ENCODE results near the gene LRRC72. TPM values are rescaled to one million over a fixed set of nuclear protein-coding genes. Genes with fewer than 3 reads are reported as not detected.
A peak's percentile ranks its signal among the peaks of the same experiment; 100 is the strongest.
"Not testable (repeated sequence)": the region's sequence is repeated elsewhere in the genome, so short reads cannot be mapped to it uniquely, and the experiment has no call there.

The LRRC72 gene
- total RNA-seq, 2 donors from 2014 or later, result not detected

DNA sequence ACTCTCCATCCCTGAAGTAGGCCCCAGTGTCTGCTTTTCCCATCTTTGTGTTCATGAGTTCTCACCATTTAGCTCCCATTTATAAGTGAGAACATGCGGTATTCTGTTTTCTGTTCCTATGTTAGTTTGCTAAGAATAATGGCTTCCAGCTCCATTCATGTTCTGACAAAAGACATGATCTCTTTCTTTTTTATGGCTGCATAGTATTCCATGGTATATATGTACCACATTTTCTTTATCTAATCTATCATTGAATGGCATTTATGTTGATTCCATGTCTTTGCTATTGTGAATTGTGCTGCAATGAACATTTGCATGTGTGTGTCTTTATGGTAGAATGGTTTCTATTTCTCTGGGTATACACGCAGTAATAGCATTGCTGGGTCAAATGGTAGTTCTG is 6.6 kb upstream of the LRRC72 start:
- DNase-seq; ATAC-seq; intact Hi-C loops (cut with DNase I): not testable (repeated sequence)

DNA sequence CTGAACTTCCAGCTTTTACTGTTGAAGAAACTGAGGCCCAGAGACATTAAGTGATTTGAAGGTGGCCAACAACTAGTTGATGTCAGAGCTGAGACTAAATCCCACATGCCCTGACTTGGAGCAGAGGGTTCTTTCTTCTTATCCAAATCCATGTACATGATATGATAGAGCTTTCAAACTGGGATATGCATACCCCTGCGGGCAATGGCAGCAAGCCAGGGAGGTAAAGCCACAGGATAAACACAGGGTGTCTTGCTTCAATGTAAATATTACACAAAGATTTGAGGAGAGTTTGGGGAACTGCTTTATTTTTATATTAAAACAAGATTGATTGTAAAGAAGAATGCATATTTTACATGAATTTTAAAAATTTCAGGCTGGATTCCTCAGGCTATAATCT is 2.3 kb upstream of the LRRC72 start:
- intact Hi-C loops (cut with DNase I), result no loop called here
- ATAC-seq (no peak), DNase-seq (no peak)

DNA sequence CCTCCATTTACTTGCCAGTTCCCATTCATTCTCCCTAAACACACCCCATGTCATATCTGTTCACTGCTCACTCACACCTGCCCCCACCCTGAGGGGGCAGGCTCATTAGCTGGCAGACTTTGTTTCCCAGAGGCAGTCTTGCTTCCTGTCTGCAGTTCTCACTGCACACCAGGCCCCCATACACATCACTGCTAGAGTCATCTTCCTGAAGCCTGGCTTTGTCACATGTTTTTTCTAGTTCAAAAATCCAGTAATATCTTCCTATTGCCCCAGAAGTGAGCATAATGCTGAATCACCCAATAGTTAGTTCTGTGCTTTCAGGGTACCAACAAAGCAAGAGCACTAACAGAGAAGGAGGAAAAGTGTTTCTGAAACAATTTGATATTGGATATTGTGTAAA is 1.9 kb downstream of the LRRC72 start:
- ATAC-seq (no peak), DNase-seq (no peak)
- intact Hi-C loops (cut with DNase I), result no loop called here

DNA sequence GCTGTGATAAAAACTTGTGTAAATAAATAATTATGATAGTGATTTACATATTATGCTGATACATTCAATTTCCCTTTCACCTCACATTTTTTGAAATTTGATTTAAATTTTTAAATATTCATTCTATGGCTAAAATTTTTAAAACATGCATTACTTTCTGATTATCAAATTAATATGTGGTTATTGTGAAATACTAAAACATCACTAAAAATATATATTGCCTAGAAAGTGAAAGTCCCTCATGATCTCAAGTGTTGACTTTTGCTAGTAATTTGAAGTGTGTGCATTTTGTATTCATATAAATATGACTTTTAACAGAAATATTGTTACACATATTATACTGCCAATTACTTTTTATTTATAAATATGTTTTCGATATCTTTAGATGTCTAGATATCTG is 3.1 kb downstream of the LRRC72 start:
- no peak for DNase-seq
- no peak for ATAC-seq
- intact Hi-C loops (cut with DNase I), result no loop called here

DNA sequence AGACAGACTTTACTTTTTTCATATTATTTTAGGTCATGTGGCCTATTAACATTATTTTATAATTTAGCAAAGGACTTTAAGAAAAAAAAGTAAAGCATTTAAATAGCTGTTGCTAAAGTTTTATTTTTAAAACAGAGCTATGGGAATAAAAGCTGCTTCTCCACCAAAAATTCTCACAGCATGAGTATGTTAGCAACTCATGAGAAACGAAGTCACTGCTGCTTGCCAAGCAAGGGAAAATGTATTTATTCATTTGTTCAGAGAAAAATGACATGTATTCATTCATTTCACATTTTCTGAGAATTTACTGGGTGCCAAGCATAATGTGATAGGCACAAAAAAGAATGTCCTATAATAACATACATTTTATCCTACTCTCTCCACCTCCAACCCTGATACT is 5.1 kb downstream of the LRRC72 start:
- DNase-seq (no peak), ATAC-seq (no peak)
- intact Hi-C loops (cut with DNase I), result no loop called here

DNA sequence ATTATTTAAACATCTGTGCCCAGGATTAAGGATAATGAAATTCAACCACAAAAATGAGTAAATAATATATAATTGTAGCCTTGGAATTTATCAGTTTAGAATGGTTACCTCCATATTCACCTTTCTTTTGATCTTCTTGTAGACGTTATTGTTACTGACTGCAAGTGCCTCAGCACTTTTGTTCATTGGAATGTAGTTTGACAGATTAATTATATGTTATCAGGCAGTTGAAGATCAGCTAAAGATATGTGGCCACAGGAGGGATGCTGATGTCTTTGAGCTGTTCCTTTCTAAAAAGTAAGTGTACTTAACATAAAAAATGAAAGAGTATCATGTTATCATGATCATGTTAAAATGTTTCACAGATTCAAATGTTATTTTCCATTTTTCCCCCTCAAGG is 5.6 kb downstream of the LRRC72 start:
- DNase-seq (no peak), ATAC-seq (no peak)
- intact Hi-C loops (cut with DNase I), result no loop called here

DNA sequence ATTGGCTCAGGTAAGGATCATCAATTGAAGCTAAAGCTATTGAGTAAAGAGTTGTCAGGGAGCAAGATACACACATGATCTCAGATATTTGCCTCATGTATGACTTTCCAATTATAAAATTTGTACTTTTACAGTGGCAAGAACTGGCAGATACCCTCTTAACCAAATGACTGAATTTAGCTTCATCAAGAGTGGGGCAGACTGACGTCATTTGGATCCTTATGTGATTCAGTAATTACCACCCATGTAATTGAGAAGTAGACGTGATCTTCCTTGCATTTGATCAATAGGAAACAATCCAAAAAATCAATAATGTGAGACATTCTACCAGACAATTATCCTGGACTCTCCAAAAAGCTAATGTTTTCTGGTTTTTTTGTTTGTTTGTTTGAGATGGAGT is 8.9 kb downstream of the LRRC72 start:
- ATAC-seq (no peak), DNase-seq (no peak)
- intact Hi-C loops (cut with DNase I), result no loop called here

DNA sequence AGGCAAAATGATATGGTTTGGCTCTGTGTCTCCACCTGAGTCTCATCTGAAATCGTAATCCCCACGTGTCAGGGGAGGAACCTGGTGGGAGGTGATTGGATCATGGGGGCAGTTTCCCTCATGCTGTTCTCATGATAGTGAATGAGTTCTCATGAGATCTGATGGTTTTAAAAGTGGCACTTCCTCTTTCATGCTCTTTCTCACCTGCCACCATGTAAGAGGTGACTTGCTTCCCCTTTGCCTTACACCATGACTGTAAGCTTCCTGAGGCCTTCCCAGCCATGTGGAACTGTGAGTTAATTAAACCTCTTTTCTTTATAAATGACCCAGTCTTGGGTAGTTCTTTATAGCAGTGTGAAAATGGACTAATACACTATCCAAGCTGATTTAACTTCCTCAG is 13.9 kb downstream of the LRRC72 start:
- DNase-seq; intact Hi-C loops (cut with DNase I); ATAC-seq: not testable (repeated sequence)

DNA sequence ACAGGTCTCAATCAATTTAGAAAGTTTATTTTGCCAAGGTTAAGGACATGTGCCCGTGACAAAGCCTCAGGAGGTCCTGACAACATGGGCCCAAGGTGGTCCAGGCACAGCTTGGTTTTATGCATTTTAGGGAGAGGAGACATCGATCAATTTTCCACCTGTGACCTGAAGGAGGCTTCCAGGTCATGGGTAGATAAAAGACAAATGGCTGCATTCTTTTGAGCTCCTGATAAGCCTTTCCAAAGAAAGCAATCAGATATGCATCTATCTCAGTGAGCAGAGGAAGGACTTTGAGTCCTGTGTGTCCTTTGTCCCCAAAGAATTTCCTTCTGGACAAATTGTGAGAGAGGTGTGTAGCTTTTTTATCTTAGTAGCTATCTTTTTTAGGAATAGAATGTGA is 15.8 kb downstream of the LRRC72 start:
- intact Hi-C loops (cut with DNase I), result no loop called here
- no peak for DNase-seq
- ATAC-seq, result no peak

DNA sequence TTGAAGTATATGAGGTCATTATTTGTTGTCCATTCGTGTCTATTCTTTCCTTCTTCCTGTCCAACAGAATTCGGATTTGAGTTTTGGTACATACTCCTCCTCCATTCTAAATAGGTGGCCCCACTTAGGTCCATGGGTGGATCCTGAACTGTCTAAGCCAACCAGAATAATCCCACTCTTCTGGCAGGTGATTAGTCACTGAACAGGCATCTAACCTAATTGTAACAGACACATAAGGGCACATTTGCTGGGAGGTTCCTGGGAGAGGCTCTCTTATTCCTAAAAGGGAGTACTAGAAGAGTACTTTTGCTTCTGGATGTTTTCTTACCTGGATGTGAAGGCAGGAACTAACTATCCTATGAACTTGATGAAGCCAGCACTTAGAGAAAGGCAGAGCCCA is 16.8 kb downstream of the LRRC72 start:
- DNase-seq (no peak), ATAC-seq (peak in 1 of 2 donors; percentile 23)
- intact Hi-C loops (cut with DNase I), result no loop called here

DNA sequence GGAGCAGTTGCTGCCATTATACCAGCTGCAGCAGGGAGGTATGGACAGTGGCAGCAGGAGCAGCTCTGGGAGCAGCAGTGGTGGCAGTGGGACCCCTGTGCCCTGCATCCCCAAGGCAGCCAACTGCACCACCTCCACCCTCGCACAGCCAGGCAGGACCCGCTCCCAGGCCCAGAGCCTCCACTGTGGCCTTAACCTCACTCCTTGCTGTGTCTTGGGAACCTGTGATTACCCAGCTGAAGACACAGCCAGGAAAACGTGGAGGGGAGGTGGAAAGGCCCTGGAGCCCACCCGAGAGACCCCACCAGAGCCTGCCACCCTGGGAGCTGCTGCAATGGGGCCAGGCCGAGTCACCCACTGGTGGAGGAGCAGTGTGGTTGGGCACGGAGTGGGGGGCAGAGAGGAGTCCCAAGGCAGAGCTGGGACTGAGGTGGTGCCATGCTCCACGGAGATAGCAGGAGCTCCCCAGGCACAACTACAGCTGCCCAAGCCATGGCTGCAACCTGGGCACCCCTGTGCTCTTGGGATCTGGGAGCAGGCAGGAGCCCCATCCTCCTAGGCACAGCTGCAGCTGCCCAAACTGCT is 20.4 kb downstream of the LRRC72 start:
- no peak for ATAC-seq
- intact Hi-C loops (cut with DNase I), result no loop called here
- no peak for DNase-seq

DNA sequence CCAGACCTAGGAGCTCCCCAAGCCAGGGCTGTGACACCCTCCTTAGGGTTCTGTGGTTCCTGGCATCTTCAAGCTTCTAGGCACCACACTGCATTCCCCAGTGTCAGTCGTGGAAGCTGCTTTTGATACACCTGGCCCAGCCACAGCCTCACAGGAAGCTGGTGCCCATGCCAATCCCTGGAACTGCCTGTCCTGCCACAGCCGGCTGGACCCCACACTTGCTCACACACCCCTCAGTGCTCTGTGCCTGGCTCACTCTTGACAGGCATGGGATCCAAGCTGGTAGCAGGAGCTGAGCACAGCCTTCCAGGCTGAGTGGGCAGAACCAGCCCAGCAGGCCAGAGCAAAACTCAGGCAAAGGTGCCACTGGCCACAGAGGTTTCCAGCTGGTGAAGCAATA is 21.8 kb downstream of the LRRC72 start:
- intact Hi-C loops (cut with DNase I), result no loop called here
- DNase-seq (no peak), ATAC-seq (no peak)

DNA sequence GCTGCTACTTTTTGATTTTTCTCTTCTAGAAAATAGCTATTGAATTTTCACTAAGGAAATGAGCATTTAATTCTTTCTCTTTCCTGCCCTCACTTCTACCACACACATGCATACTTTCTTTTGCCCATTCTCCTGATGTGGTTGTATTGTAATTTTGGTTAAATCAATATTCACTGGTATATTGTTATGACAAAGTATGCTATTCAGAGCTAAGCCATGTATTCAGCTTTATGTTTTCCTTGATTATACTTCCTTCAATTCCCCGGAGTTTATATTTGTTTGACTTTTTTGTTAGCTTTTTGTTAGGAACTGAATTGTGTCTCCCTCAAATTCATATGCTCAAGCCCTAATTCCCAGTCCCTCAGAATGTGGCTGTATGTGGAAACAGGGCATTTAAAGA is 24.0 kb downstream of the LRRC72 start:
- intact Hi-C loops (cut with DNase I), result no loop called here
- ATAC-seq, result no peak

DNA sequence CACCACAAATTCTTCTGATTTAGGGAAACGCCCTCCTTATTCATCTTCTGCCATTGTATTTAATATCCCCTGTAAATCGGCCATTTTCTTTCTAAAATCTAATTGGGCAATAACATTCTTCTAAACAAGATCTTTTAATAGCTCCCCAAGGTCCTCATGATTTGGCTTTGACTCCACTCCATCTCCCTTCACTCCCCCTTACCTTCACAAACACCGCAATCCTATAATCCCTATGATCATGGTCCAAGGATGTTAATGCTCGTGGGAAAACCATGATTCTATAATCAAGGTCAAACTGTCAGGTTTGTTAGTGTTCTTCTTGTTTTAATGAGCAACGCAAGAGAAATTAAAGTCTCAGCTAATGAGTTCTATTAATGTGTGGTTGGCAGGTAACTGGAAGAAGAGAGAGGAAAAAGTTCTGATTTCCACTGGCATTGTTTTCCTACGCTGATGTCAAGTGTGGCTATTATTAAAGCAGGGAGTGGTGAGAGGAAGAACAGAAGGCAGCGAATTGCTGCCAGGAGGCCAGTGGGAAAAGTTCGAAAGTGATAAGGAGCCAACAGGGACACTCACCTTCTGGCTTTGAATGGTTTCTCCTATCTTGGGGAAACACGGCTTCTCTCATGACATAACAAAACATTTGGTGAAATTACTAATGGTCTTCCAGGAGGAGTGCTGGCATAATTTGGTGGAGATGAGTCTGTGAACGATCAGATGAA is 28.1 kb downstream of the LRRC72 start:
- intact Hi-C loops (cut with DNase I), result no loop called here
- ATAC-seq, result peak; percentile 78 to 82

More for the DNA sequence above, 24.0 kb downstream of the LRRC72 start:
- no peak for DNase-seq

DNA sequence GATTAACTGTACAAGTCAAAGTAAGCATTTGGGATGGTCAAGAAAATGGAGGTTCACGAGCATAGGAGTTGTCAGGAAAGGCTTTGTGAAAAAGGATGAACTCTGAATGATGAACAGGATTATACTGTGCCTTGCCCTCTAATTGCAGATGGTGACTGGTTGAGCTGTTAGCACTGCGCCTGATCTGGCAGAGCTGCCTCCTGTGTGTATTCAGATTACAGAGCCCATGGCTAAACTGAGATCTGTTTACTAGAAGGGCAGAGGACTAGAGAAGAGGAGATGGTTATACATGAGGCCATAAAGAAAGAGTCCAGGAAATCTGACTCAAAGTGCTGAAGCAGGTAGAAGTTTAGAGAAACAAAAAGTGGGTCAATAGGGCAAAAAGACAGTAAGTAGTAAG is 29.7 kb downstream of the LRRC72 start:
- no peak for DNase-seq
- intact Hi-C loops (cut with DNase I), result no loop called here

More for the DNA sequence above, 28.1 kb downstream of the LRRC72 start:
- no peak for DNase-seq

DNA sequence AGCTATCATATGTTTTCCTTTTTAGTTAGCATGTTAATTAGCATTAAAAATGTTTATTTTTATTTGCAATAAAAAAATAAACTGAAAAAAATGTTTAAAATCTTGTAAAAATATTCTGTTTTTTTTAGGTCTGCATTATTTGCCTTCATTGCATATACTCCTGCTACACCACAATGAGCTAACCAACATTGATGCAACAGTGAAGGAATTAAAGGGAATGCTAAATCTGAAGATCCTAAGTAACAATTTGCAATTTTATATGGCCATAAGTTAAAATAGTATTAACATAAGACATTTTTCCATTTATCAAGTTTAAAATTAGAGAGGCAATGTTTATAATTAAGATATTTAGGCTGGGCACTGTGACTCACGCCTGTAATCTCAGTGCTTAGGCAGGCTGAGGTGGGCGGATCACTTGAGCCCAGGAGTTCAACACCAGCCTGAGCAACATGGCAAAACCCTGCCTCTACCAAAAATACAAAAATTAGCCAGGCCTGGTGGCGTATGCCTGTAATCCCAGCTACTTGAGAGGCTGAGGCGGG is 32.2 kb downstream of the LRRC72 start:
- no peak for ATAC-seq
- DNase-seq, result no peak
- intact Hi-C loops (cut with DNase I), result no loop called here

More for the DNA sequence above, 29.7 kb downstream of the LRRC72 start:
- ATAC-seq, result no peak

DNA sequence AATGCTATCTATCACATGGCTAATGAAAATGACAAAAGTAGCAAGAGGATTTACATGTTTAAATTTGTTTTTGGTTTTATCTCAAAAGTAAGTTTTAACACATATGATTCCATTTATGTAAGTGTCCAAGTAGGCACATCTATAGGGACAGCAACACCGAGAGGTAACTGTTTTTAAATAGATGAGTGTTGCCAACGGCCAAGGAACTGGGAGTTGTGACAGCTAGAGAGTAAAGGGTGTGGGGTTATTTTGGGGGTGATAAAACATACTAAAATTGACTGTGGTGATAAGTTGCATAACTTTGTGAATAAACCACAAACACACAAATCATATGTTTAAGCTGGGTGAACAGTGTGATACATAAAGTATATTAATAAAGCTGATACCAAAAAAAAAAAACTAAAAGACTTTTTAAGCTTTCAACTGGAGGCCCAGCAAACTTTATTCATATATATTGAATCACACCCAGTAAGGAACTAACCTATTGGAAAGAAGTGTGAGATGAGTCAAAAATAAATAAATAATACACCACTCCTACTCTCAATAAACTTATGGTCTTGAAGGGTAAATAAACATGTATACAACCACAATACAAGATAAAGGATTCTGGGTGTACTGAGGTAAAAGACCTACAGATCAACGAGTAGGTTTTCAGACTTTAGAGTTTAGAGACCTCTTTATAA is 33.0 kb downstream of the LRRC72 start:
- DNase-seq (no peak), ATAC-seq (peak in 1 of 2 donors; percentile 30)
- intact Hi-C loops (cut with DNase I), result loop anchor here (2.0 to 10.0 kb wide), 6 partner anchors 95 to 475 kb away; partner anchors contain the start of gene SOSTDC1 (in 1 of the 2)

DNA sequence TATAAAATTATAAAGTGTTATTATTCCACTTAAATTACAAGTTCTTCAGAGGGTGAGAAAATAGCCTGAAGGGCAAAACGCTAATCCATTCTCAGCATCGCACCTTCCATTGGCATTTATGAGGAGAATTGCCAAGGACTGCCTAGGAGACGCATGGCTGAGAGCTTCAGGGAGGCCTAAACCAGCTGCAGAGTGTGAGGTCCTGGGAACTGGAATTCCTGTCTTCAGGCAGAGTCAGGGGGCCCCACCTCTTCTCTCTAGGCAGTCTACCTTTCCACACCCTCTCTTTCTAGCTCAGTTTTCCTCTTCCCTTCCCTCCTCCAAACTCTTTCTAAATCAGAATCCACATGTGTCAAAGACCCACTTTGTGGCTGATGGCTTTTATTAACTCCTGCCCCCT is 35.3 kb downstream of the LRRC72 start:
- no peak for DNase-seq
- intact Hi-C loops (cut with DNase I), result loop anchor here (2.0 to 10.0 kb wide), 6 partner anchors 97 to 477 kb away; partner anchors contain the start of gene SOSTDC1 (in 1 of the 2)
- no peak for ATAC-seq

DNA sequence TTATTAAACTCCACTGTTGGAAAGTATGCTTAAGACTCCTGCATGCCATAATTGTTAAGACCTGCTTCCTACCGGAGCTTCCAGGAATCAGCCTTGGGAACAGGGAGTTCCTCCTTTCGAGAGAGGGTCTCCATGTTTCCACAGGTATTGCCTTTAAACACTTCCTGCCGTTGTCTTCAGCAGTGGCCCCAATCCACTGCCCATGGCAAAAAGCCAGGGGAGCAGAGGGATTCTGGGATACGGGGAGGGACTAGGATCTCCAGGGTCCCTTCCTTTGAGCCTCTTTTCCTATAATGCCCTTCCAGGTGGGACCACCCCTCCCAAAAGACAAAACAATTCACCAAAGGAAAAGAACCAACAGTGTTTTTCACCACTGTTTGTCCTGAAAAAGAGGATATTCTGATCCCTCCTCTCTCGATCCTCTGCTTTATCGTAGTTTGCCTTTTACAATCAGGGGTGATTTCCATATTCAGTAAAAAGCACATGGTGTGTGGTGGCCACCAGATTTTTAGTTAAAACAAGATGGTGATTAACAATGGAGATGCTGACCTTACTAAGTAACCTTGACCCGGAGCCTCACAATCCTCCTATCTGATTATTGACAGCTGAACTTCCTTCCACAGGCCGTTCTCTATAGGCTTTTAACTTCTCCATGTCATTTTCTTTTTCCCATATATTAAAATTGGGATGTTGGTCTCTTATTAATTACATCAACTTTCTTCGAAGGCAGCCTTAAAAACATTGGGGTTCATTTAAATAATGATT is 36.0 kb downstream of the LRRC72 start:
- DNase-seq (no peak), ATAC-seq (no peak)
- intact Hi-C loops (cut with DNase I), result loop anchor here (5.0 to 10.0 kb wide), 5 partner anchors 98 to 478 kb away; partner anchors contain the start of gene SOSTDC1 (in 1 of the 2)

All from left cardiac atrium (tissue), 4 donors.